Breast epithelium (tissue), 4 donors: ENCODE measurements around the gene TMEM242. TPM values are rescaled to one million over a fixed set of nuclear protein-coding genes. Genes with fewer than 3 reads are reported as not detected.

Experiments
- DNase-seq, 2 donors: peaks; one replicate each; pipeline ENCODE4 v3.0.0-alpha.2; 2019; ENCODE audit warnings: low spot score in 2 of 2
- H3K27ac ChIP-seq, 2 donors: fragments of 200-600 bp; sonication (generic) in 1 of 2; one replicate each; pipeline ENCODE4 v1.5.1; 2016 to 2019; ENCODE audit warnings: mild to moderate bottlenecking in 1 of 2
- H3K27me3 ChIP-seq, 2 donors: fragments of 200-600 bp; sonication (generic) in 1 of 2; one replicate each; pipeline versions ENCODE4 v1.5.1 to v1.6.0; 2017 to 2019; ENCODE audit warnings: control low read depth in 1 of 2, mild to moderate bottlenecking in 1 of 2
- H3K36me3 ChIP-seq: fragments of 200-600 bp; one replicate; pipeline ENCODE4 v1.5.1; 2019
- H3K4me1 ChIP-seq, 2 donors: fragments of 200-600 bp; sonication (generic); one replicate each; pipeline ENCODE4 v1.5.1; 2016 to 2019; ENCODE audit warnings: control low read depth in 1 of 2
- H3K4me3 ChIP-seq, 3 donors: fragments of 200-600 bp; sonication (generic); 1 replicate in 2 of 3; 2 replicates in 1 of 3; pipeline ENCODE4 v1.5.1; 2016 to 2019; ENCODE audit warnings: mild to moderate bottlenecking in 3 of 3, moderate library complexity in 2 of 3
- H3K9me3 ChIP-seq, 2 donors: fragments of 200-600 bp; sonication (generic) in 1 of 2; one replicate each; pipeline ENCODE4 v1.5.1; 2016 to 2019; ENCODE audit warnings: control low read depth in 1 of 2
- POLR2A ChIP-seq: fragments of 450-650 bp; IDR thresholded peaks from one replicate; pipeline ENCODE4 v1.6.1; 2016; ENCODE audit warnings: antibody characterized with exemption, mild to moderate bottlenecking, moderate library complexity
- POLR2AphosphoS5 ChIP-seq, 3 donors: sonication (generic); formaldehyde crosslinking; IDR thresholded peaks; one replicate each; pipeline ENCODE4 v1.6.1; 2017; ENCODE audit warnings: antibody characterized with exemption in 3 of 3
- intact Hi-C: fragments of 100-400 bp; cut with DNase I; formaldehyde crosslinking; loops from one replicate; pipeline ENCODE4 v1.15.1; 2023; ENCODE audit warnings: low total_unique reads
- total RNA-seq, 3 donors: library from RNA; depleted of rRNA; stranded (reverse); fragments of >200 nt; gene quantifications; one replicate each; pipeline ENCODE4 v1.1.0, GENCODE V29; 2016
- TF ChIP-seq, protein P1 (sequence below), 3 donors: fragments of 450-650 bp; IDR thresholded peaks; one replicate each; pipeline ENCODE4 v1.5.1; 2016 to 2017; ENCODE audit warnings: antibody characterized with exemption in 3 of 3, mild to moderate bottlenecking in 3 of 3, moderate library complexity in 3 of 3

Gene TMEM242
- total RNA-seq, 3 donors from 2014 or later, result 5.3 to 7.9 (median 7.3) TPM

DNA sequence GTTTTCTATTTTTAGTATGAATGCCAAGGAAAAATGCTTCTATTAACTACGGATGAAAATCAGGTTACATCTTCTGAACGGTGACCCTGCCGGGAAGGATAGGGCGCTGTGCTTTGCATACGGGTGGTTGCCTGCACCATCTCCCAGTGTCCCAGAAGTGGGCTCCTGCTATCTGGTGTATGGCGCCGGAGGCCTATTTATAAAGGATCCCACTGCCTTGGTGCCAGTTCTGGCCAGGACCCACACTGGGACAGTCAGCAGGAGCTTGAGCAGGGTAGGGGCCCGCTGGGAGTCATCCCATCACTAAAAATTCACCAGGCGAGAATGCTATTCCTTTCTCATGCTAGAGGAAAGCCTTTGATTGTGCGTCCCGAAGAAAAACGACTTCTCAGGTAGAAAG, 22.9 kb downstream of the TMEM242 start:
- Histone ChIP-seq H3K27me3 (no peaks in the 10 kb centered on the region), H3K36me3 (no peaks in the 10 kb centered on the region), H3K4me1 (no peaks in the 10 kb centered on the region), H3K9me3 (no peaks in the 10 kb centered on the region), H3K27ac (no peak overlapping the region), H3K4me3 (no peak overlapping the region)
- no peak for DNase-seq
- no peak for TF ChIP-seq POLR2A
- intact Hi-C loops, result no loop called here

DNA sequence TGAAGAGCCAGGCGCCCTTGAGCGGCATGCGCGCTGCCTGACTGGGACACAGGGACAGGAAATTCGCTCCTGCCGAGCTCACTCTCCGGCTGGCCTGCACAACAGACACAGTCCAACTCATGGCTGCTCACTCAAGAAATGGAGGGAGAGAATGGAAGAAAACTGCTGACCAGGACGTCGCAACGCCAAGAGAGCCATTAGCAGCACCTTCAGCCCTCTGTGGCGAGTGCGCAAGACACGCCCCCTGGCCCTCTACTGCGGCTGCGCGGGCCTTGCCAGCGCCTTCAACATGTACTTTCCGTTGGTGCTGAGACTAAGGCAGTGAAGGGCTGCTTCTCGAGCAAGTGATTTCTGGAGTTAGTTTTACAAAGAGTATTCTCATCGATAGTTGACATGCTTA, 23.3 kb downstream of the TMEM242 start:
- TF ChIP-seq POLR2AphosphoS5 (IDR thresholded peaks at IDR 0.05), result no peak
- TF ChIP-seq POLR2A, result no peak
- TF ChIP-seq, protein P1, sequence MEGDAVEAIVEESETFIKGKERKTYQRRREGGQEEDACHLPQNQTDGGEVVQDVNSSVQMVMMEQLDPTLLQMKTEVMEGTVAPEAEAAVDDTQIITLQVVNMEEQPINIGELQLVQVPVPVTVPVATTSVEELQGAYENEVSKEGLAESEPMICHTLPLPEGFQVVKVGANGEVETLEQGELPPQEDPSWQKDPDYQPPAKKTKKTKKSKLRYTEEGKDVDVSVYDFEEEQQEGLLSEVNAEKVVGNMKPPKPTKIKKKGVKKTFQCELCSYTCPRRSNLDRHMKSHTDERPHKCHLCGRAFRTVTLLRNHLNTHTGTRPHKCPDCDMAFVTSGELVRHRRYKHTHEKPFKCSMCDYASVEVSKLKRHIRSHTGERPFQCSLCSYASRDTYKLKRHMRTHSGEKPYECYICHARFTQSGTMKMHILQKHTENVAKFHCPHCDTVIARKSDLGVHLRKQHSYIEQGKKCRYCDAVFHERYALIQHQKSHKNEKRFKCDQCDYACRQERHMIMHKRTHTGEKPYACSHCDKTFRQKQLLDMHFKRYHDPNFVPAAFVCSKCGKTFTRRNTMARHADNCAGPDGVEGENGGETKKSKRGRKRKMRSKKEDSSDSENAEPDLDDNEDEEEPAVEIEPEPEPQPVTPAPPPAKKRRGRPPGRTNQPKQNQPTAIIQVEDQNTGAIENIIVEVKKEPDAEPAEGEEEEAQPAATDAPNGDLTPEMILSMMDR (IDR thresholded peaks at IDR 0.05), result no peak
- no peaks in the 10 kb centered on the region for H3K4me1 ChIP-seq
- H3K27me3 ChIP-seq, result no peaks in the 10 kb centered on the region
- intact Hi-C loops, result no loop called here
- no peak overlapping the region for H3K27ac ChIP-seq
- no peaks in the 10 kb centered on the region for H3K9me3 ChIP-seq
- no peaks in the 10 kb centered on the region for H3K36me3 ChIP-seq
- no peak overlapping the region for H3K4me3 ChIP-seq
- DNase-seq, result no peak

DNA sequence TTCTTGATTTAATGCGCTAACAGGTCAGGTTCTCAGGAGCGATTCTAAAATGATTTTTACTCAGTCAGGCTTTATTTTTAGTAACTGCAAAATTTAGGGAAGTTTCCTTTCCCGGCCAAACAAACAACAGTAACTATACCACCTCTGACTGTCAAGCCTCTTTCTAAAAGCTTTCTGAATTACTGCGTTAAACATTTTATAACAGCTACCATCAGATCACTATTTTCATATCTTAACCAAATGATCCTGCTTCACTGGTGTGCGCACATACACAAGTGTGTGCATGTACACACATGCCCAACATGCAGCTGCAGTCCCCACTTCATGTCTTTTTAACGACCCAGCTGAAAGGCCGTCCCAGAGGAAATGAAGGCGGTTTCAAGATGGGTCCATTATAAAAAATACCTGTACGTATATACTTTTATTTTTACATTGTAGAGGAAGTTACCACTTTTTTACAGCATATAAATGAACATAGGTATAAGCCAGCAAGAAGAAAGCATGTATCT, 25.0 kb downstream of the TMEM242 start:
- Histone ChIP-seq H3K27ac (no peak overlapping the region), H3K9me3 (no peaks in the 10 kb centered on the region), H3K4me1 (no peaks in the 10 kb centered on the region), H3K27me3 (no peaks in the 10 kb centered on the region), H3K4me3 (no peak overlapping the region), H3K36me3 (no peaks in the 10 kb centered on the region)
- TF ChIP-seq POLR2A (no peak), POLR2AphosphoS5 (IDR thresholded peaks at IDR 0.05) (no peak)
- TF ChIP-seq, protein P1 (IDR thresholded peaks at IDR 0.05), result no peak
- no peak for DNase-seq
- intact Hi-C loops, result no loop called here

DNA sequence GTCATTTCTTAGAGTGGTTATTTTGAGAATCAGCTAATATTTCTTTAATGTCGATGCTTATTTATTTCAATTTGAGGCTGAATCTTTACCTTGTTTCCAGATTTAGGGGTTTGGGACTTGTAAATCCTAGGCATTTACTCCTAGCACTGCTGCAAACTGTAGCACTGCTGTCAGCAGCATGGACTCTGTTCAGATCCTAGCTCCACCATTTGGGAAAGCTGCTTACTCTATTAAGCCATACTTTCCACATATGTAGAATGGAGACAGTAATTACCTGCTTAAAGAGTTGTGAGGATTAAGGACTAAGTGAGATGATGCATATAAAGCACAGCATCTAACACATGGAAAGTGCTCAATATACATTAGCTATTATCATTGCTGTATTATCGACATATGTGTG, 28.7 kb downstream of the TMEM242 start:
- no peaks in the 10 kb centered on the region for H3K9me3 ChIP-seq
- no peak overlapping the region for H3K4me3 ChIP-seq
- no peaks in the 10 kb centered on the region for H3K27me3 ChIP-seq
- no peaks in the 10 kb centered on the region for H3K4me1 ChIP-seq
- no peak overlapping the region for H3K27ac ChIP-seq
- intact Hi-C loops, result no loop called here
- no peak for DNase-seq
- TF ChIP-seq POLR2A (no peak), POLR2AphosphoS5 (IDR thresholded peaks at IDR 0.05) (no peak)
- TF ChIP-seq, protein P1 (IDR thresholded peaks at IDR 0.05), result no peak
- H3K36me3 ChIP-seq, result no peaks in the 10 kb centered on the region

DNA sequence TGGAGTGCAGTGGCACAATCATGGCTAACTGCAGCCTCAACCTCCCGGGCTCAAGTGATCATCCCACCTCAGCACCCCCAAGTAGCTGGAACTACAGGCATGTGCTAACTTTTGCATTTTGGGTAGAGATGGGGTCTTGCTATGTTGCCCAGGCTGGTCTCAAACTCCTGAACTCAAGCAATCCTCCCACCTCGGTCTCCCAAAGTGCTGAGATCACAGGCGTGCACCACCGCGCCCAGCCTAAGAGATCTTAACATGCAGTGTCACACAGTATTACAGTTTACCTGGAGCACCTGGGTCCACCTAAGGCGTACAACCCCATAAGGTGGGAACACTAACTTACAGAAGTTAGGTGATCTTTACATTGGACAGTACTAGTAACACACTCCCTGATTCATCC, 29.5 kb downstream of the TMEM242 start:
- no peak for DNase-seq
- intact Hi-C loops, result no loop called here

More for the DNA sequence above, 29.5 kb downstream of the TMEM242 start:
- TF ChIP-seq, protein P1 (IDR thresholded peaks at IDR 0.05), result no peak
- TF ChIP-seq POLR2AphosphoS5 (IDR thresholded peaks at IDR 0.05) (no peak), POLR2A (no peak)
- no peaks in the 10 kb centered on the region for H3K27me3 ChIP-seq
- H3K9me3 ChIP-seq, result no peaks in the 10 kb centered on the region
- no peak overlapping the region for H3K4me3 ChIP-seq
- no peaks in the 10 kb centered on the region for H3K36me3 ChIP-seq
- no peak overlapping the region for H3K27ac ChIP-seq
- no peaks in the 10 kb centered on the region for H3K4me1 ChIP-seq
